HUES6 (cell line): ENCODE results near the gene ZNF100.
"Not testable (repeated sequence)": the region's sequence is repeated elsewhere in the genome, so short reads cannot be mapped to it uniquely, and the experiment has no call there.

ENCODE experiments used
- H3K27ac ChIP-seq: 2 replicates; pipeline ENCODE4 v1.7.0; 2013; ENCODE audit warnings: low read depth, mild to moderate bottlenecking, low read length, inconsistent platforms
- H3K27me3 ChIP-seq: 2 replicates; pipeline ENCODE4 v1.6.1; 2013; ENCODE audit warnings: low read length; ENCODE audit not compliant: control insufficient read depth, insufficient read depth
- H3K36me3 ChIP-seq: 2 replicates; pipeline ENCODE4 v1.6.1; 2013; ENCODE audit warnings: low read length; ENCODE audit not compliant: control insufficient read depth, insufficient read depth
- H3K4me1 ChIP-seq: 2 replicates; pipeline ENCODE4 v1.6.1; 2013; ENCODE audit warnings: low read length; ENCODE audit not compliant: control insufficient read depth, insufficient read depth
- H3K4me3 ChIP-seq: 2 replicates; pipeline ENCODE4 v1.5.1; 2013; ENCODE audit warnings: low read depth, low read length
- H3K9ac ChIP-seq: one replicate; pipeline ENCODE4 v1.6.1; 2013; ENCODE audit warnings: mild to moderate bottlenecking, low read length
- H3K9me3 ChIP-seq: 2 replicates; pipeline ENCODE4 v1.6.1; 2013; ENCODE audit warnings: low read depth, low read length; ENCODE audit not compliant: control insufficient read depth, insufficient read depth

The ZNF100 gene

DNA sequence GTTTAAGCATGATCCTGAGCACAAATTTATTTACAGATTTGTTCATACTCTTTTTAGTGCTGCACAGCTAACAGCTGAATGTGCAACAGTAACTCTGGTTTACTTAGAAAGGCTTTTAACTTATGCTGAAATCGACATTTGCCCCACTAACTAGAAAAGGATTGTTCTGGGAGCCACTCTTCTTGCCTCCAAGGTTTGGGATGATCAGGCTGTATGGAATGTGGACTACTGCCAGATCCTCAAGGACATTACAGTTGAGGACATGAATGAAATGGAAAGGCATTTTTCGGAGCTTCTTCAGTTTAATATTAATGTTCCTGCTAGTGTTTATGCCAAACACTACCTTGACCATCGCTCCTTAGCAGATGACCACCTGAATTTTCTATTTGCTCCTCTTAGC lies 16.0 kb downstream of the ZNF100 start:
- H3K36me3 ChIP-seq, result peaks cover 47% of the 10 kb centered on the region
- no peak overlapping the region for H3K9ac ChIP-seq
- peaks cover 27% of the 10 kb centered on the region for H3K9me3 ChIP-seq
- no peak overlapping the region for H3K4me3 ChIP-seq
- H3K27me3 ChIP-seq, result no peaks in the 10 kb centered on the region
- H3K4me1 ChIP-seq, result no peaks in the 10 kb centered on the region
- no peak overlapping the region for H3K27ac ChIP-seq

- no peaks in the 10 kb centered on the region for H3K4me1 ChIP-seq
- H3K4me3 ChIP-seq, result no peak overlapping the region
- H3K27ac ChIP-seq, result no peak overlapping the region
- peaks cover 21% of the 10 kb centered on the region for H3K9me3 ChIP-seq
- no peak overlapping the region for H3K9ac ChIP-seq
- H3K36me3 ChIP-seq, result peaks cover 47% of the 10 kb centered on the region
- no peaks in the 10 kb centered on the region for H3K27me3 ChIP-seq
Observed at GRCh38 chr19:21750586-21751128, 16.7 kb downstream of the ZNF100 start.

DNA sequence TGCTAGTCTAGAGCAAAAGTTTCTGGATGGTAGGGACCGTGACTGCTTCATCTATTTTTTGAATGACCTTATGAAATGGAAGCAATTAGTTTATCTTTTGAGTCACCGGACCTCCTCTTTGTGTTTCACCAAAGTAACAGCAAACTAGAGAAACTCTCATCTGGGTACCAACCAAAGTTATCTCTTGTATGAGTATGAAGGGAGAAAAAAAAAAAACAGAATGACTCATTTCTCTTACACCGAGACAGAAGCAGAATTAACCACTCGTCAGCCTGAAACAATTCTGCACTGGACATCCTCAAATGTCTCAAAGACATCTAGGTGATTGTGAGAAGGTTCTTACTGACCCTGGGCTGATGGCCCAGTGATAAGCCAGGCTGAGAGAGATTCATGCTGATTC lies 18.3 kb downstream of the ZNF100 start:
- no peaks in the 10 kb centered on the region for H3K4me1 ChIP-seq
- no peaks in the 10 kb centered on the region for H3K27me3 ChIP-seq
- H3K9ac ChIP-seq, result no peak overlapping the region
- H3K9me3 ChIP-seq, result peaks cover 19% of the 10 kb centered on the region; the same call in 1 of the 2 replicates
- no peak overlapping the region for H3K27ac ChIP-seq
- H3K4me3 ChIP-seq, result no peak overlapping the region
- H3K36me3 ChIP-seq, result peaks cover 47% of the 10 kb centered on the region

GRCh38 chr19:21748088-21748487 lies 19.3 kb downstream of the ZNF100 start:
- Histone ChIP-seq H3K4me3 (no peak overlapping the region), H3K4me1 (no peaks in the 10 kb centered on the region), H3K9me3 (peaks cover 19% of the 10 kb centered on the region; the same call in 1 of the 2 replicates), H3K9ac (no peak overlapping the region), H3K27ac (no peak overlapping the region), H3K36me3 (peaks cover 43% of the 10 kb centered on the region), H3K27me3 (no peaks in the 10 kb centered on the region)

DNA sequence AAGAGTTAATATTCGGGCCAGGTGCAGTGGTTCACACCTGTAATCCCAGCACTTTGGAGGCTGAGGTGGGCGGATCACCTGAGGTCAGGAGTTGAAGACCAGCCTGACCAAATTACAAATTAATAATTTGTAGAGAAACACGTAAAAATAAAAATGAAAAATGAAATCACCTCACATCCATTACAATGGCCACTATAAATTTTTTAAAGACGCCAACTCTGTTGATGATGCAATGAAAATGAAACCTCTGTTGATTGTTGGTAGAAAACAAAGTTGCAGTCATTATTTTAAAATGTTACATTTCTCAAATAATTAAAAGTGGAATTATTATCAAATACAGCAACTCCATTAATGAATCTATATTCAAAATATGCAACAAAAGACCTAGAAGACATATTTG lies 26.8 kb downstream of the ZNF100 start:
- Histone ChIP-seq H3K27ac (no peak overlapping the region), H3K4me1 (no peaks in the 10 kb centered on the region), H3K27me3 (no peaks in the 10 kb centered on the region), H3K9me3 (peaks cover 2% of the 10 kb centered on the region; the same call in 1 of the 2 replicates), H3K36me3 (peaks cover 34% of the 10 kb centered on the region), H3K4me3 (no peak overlapping the region), H3K9ac (no peak overlapping the region)

DNA sequence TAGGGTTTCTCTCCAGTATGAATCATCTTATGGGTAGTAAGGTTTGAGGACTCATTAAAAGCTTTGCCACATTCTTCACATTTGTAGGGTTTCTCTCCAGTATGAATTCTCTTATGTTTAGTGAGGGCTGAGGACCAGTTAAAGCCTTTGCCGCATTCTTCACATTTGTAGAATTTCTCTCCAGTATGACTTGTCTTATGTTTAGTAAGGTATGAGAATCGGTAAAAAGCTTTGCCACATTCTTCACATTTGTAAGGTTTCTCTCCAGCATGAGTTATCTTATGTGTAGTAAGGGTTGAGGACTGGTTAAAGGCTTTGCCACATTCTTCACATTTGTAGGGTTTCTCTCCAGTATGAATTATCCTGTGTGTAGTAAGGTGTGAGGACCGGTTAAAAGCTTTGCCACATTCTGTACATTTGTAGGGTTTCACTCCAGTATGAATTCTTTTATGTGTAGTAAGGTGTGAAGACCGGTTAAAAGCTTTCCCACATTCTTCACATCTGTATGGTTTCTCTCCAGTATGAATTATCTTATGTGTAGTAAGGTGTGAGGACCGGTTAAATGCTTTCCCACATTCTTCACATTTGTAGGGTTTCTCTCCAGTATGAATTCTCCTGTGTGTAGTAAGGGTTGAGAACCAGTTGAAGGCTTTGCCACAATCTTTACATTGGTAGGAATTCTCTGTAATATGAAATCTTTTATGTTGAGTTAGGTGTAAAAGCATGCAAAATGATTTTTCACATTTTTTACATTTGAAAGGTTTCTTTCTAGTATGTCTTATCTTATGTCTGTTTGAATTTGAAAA lies 40.2 kb downstream of the ZNF100 start:
- H3K27me3 ChIP-seq, H3K4me3 ChIP-seq, H3K9ac ChIP-seq, H3K4me1 ChIP-seq, H3K27ac ChIP-seq: not testable (repeated sequence)
- Histone ChIP-seq H3K36me3 (peaks cover 40% of the 10 kb centered on the region), H3K9me3 (peaks cover 45% of the 10 kb centered on the region)

GRCh38 chr19:21713761-21714160 lies 53.6 kb downstream of the ZNF100 start:
- Histone ChIP-seq H3K9ac (no peak overlapping the region), H3K9me3 (peaks cover 35% of the 10 kb centered on the region), H3K36me3 (no peaks in the 10 kb centered on the region), H3K27ac (no peak overlapping the region), H3K4me1 (no peaks in the 10 kb centered on the region), H3K4me3 (no peak overlapping the region), H3K27me3 (no peaks in the 10 kb centered on the region)

GRCh38 chr19:21709464-21709863 lies 57.9 kb downstream of the ZNF100 start:
- Histone ChIP-seq H3K27ac (no peak overlapping the region), H3K36me3 (no peaks in the 10 kb centered on the region), H3K9me3 (peaks cover 44% of the 10 kb centered on the region), H3K4me3 (no peak overlapping the region), H3K27me3 (no peaks in the 10 kb centered on the region), H3K4me1 (no peaks in the 10 kb centered on the region; the same call in 1 of the 2 replicates), H3K9ac (no peak overlapping the region)

GRCh38 chr19:21707878-21708277 lies 59.5 kb downstream of the ZNF100 start:
- H3K4me1 ChIP-seq, H3K4me3 ChIP-seq, H3K36me3 ChIP-seq, H3K27me3 ChIP-seq, H3K27ac ChIP-seq, H3K9ac ChIP-seq: not testable (repeated sequence)
- peaks cover 41% of the 10 kb centered on the region for H3K9me3 ChIP-seq

- H3K4me1 ChIP-seq, result no peaks in the 10 kb centered on the region; the same call in 1 of the 2 replicates
- no peaks in the 10 kb centered on the region for H3K27me3 ChIP-seq
- H3K27ac ChIP-seq, result no peak overlapping the region
- H3K9ac ChIP-seq, result no peak overlapping the region
- no peaks in the 10 kb centered on the region for H3K36me3 ChIP-seq
- peaks cover 37% of the 10 kb centered on the region for H3K9me3 ChIP-seq
- no peak overlapping the region for H3K4me3 ChIP-seq
Observed at GRCh38 chr19:21707065-21707464, 60.3 kb downstream of the ZNF100 start.

- peaks cover 40% of the 10 kb centered on the region for H3K9me3 ChIP-seq
- no peak overlapping the region; the same call in 1 of the 2 replicates for H3K27ac ChIP-seq
- H3K4me3 ChIP-seq, result no peak overlapping the region
- H3K27me3 ChIP-seq, result no peaks in the 10 kb centered on the region
- no peak overlapping the region for H3K9ac ChIP-seq
- H3K36me3 ChIP-seq, result no peaks in the 10 kb centered on the region
- no peaks in the 10 kb centered on the region; the same call in 1 of the 2 replicates for H3K4me1 ChIP-seq
Observed at GRCh38 chr19:21705393-21705792, 62.0 kb downstream of the ZNF100 start.
